ENCODE measurements around the gene PASK.

- TF ChIP-seq, protein P1, sequence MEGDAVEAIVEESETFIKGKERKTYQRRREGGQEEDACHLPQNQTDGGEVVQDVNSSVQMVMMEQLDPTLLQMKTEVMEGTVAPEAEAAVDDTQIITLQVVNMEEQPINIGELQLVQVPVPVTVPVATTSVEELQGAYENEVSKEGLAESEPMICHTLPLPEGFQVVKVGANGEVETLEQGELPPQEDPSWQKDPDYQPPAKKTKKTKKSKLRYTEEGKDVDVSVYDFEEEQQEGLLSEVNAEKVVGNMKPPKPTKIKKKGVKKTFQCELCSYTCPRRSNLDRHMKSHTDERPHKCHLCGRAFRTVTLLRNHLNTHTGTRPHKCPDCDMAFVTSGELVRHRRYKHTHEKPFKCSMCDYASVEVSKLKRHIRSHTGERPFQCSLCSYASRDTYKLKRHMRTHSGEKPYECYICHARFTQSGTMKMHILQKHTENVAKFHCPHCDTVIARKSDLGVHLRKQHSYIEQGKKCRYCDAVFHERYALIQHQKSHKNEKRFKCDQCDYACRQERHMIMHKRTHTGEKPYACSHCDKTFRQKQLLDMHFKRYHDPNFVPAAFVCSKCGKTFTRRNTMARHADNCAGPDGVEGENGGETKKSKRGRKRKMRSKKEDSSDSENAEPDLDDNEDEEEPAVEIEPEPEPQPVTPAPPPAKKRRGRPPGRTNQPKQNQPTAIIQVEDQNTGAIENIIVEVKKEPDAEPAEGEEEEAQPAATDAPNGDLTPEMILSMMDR (IDR thresholded peaks at IDR 0.05) = no peak
- TF ChIP-seq EZH2 (IDR thresholded peaks at IDR 0.05; ENCODE audit: borderline replicate concordance, insufficient read depth, low read depth, low read length, poor library complexity, severe bottlenecking) = no peak
Observed at GRCh38 chr2:241107031-241107783, 42.1 kb downstream of the PASK start.

Data from B cell (primary cell).